PC-9 (cell line): ENCODE measurements around the gene SSX7.
"Not testable (repeated sequence)": the region's sequence is repeated elsewhere in the genome, so short reads cannot be mapped to it uniquely, and the experiment has no call there.

Experiments
- EZH2 ChIP-seq: fragments of 200-600 bp; sonication (generic); IDR thresholded peaks from 2 replicates; pipeline ENCODE4 v1.8.0; 2017; ENCODE audit warnings: antibody characterized with exemption, low read depth
- TF ChIP-seq, protein P1 (sequence below): fragments of 200-600 bp; sonication (generic); conservative IDR thresholded peaks from 2 replicates; pipeline ENCODE4 v1.6.1; 2017; ENCODE audit warnings: mixed run types, antibody characterized with exemption, mild to moderate bottlenecking, moderate library complexity

GRCh38 chrX:52692034-52692433, 37.3 kb upstream of the SSX7 start:
- TF ChIP-seq, protein P1, sequence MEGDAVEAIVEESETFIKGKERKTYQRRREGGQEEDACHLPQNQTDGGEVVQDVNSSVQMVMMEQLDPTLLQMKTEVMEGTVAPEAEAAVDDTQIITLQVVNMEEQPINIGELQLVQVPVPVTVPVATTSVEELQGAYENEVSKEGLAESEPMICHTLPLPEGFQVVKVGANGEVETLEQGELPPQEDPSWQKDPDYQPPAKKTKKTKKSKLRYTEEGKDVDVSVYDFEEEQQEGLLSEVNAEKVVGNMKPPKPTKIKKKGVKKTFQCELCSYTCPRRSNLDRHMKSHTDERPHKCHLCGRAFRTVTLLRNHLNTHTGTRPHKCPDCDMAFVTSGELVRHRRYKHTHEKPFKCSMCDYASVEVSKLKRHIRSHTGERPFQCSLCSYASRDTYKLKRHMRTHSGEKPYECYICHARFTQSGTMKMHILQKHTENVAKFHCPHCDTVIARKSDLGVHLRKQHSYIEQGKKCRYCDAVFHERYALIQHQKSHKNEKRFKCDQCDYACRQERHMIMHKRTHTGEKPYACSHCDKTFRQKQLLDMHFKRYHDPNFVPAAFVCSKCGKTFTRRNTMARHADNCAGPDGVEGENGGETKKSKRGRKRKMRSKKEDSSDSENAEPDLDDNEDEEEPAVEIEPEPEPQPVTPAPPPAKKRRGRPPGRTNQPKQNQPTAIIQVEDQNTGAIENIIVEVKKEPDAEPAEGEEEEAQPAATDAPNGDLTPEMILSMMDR, result not testable (repeated sequence)
- TF ChIP-seq EZH2, result not testable (repeated sequence)
